ENCODE data around the gene CBARP. TPM values are rescaled to one million over a fixed set of nuclear protein-coding genes. Genes with fewer than 3 reads are reported as not detected.

Gene CBARP
- total and polyA plus RNA-seq, 9 of the 15 experiments (the other 6 are each of a cell fraction or from before 2014, with no cell fraction given): 0.03 to 8.9 (median 1.2) TPM; not detected in 1

- TF ChIP-seq DEAF1 (CRISPR knock-in tag; IDR thresholded peaks at IDR 0.05) (peak; percentile 85), LCOR (CRISPR knock-in tag; IDR thresholded peaks at IDR 0.05) (no peak), ATF7 (IDR thresholded peaks at IDR 0.05) (0 out of 2 replicates have a peak, but pooled peaks have one; percentile 27), NCOR1 (IDR thresholded peaks at IDR 0.05) (no peak; the same call in 1 of the 2 replicates), SMC3 (conservative IDR thresholded peaks at IDR 0.05; ENCODE audit: insufficient read depth, low read depth, low read length) (peak; percentile 86), HMGN3 (IDR thresholded peaks at IDR 0.05; ENCODE audit: borderline replicate concordance, extremely low read depth, insufficient read length, low read depth, low read length) (peak; percentile 48), ARNT (IDR thresholded peaks at IDR 0.05) (no peak), TARDBP (IDR thresholded peaks at IDR 0.05) (peak; percentile 82; the same call in 1 of the 2 replicates), REST (IDR thresholded peaks at IDR 0.05; ENCODE audit: borderline replicate concordance) (peak; percentile 92), REST (CRISPR knock-in tag; IDR thresholded peaks at IDR 0.05; ENCODE audit: low read depth) (no peak), ZNF639 (CRISPR knock-in tag; conservative IDR thresholded peaks at IDR 0.05 in 1 of 2, IDR thresholded peaks at IDR 0.05 in 1 of 2) (0 out of 4 replicates have a peak, but pooled peaks of 1 of the 2 experiments have one; percentile 54), TCF15 (CRISPR knock-in tag; IDR thresholded peaks at IDR 0.05) (no peak), ZEB2 (IDR thresholded peaks at IDR 0.05) (peak; percentile 72), POLR2AphosphoS2 (IDR thresholded peaks at IDR 0.05; ENCODE audit: low read length) (no peak)
These were observed 29.2 kb upstream of the CBARP start (continued) for GRCh38 chr19:1266916-1267476.

All from K562 (cell line).